ENCODE measurements around the gene KCTD4.

DNA sequence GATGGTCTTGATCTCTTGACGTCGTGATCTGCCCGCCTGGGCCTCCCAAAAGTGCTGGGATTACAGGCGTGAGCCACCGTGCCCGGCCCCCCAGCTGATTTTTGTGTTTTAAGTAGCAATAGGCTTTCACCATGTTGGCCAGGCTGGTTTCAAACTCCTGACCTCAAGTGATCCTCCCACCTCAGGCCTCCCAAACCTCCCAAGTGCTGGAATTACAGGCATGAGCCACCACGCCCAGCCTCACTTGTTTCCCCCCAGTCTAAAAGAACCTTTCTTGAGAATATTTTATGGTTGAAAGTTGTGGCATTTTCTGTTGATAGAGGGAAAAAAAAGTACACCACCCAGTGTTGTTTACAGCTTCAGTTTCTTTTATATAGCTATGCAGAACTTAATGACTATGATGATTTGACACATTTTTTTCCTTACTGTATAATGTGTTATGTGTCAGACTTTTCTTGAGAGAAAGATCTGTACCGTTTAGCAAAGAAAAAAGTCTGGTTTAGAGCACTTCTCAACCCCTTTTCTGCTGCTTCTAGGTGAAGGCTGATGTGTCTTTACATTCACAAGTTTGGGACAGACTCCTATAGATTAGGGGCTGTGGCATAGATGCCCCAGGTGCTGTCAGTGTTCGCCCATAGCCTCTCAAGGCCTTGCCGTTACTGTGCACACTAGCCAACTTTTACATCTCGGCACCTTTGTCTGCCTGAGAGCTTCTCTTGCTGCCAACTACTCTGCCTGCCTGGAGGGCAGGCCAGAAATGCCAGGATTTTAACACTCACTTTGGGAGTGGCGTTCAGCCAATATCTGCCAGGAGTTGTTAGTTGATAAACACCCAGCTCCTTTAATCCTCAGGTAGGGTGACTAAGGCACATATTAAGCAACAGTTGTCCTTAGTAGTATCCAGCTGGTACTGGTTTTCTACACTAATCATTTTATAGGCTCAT lies 33.0 kb downstream of the KCTD4 start:
- TF ChIP-seq POLR2A (IDR thresholded peaks at IDR 0.05), result no peak
- TF ChIP-seq, protein P1, sequence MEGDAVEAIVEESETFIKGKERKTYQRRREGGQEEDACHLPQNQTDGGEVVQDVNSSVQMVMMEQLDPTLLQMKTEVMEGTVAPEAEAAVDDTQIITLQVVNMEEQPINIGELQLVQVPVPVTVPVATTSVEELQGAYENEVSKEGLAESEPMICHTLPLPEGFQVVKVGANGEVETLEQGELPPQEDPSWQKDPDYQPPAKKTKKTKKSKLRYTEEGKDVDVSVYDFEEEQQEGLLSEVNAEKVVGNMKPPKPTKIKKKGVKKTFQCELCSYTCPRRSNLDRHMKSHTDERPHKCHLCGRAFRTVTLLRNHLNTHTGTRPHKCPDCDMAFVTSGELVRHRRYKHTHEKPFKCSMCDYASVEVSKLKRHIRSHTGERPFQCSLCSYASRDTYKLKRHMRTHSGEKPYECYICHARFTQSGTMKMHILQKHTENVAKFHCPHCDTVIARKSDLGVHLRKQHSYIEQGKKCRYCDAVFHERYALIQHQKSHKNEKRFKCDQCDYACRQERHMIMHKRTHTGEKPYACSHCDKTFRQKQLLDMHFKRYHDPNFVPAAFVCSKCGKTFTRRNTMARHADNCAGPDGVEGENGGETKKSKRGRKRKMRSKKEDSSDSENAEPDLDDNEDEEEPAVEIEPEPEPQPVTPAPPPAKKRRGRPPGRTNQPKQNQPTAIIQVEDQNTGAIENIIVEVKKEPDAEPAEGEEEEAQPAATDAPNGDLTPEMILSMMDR (IDR thresholded peaks at IDR 0.05), result no peak

Data from right lobe of liver (tissue), 4 donors.